GM12801 (cell line): Measurements from ENCODE around the gene CFL2.

Experiments
- CTCF ChIP-seq: IDR thresholded peaks from one replicate; pipeline ENCODE4 v1.5.1; 2011; ENCODE audit warnings: control low read depth; ENCODE audit not compliant: insufficient read length; ENCODE audit errors: extremely low read depth

CFL2 gene

DNA sequence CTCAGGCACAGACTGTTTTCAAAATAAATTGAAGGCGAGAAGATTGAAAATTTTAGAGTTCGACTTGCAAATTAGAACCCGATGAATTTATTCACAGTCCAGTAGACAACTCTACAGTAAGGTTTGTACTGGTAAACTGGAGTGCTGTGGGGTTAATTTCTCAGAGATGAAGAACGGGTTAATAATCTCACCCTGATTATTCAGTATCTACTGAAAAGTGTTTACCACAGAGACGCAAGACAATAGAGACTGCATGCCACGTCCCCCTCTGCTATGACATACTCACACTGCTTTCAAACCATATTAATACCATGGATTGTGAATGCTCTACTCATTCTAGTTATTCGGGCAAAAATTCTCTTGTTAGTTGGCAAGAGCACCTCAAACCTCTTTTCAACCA lies 36.1 kb downstream of the CFL2 start:
- TF ChIP-seq CTCF, result no peak

GRCh38 chr14:34676516-34677211 lies 37.7 kb downstream of the CFL2 start:
- no peak for TF ChIP-seq CTCF

DNA sequence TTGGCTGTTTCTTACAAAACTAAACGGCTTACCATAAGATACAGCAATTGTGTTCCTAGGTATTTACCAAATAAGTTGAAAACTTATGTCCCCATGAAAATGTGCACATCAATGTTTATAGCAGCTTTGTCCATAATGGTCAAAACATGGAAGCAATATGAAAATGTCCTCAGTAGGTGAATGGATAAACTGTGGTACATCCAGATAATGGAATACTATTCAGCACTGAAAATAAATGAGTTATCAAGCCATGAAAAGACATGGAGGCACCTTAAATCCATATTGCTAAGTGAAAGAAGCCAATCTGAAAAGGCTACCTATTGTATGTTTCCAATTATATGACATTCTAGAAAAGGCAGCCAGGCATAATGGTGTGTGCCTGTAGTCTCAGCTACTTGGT lies 40.7 kb downstream of the CFL2 start:
- TF ChIP-seq CTCF, result no peak

GRCh38 chr14:34671716-34672115 lies 42.7 kb downstream of the CFL2 start:
- TF ChIP-seq CTCF, result no peak

GRCh38 chr14:34668111-34668510 lies 46.3 kb downstream of the CFL2 start:
- no peak for TF ChIP-seq CTCF

GRCh38 chr14:34667007-34667406 lies 47.4 kb downstream of the CFL2 start:
- TF ChIP-seq CTCF, result no peak

GRCh38 chr14:34665785-34666435 lies 48.5 kb downstream of the CFL2 start:
- TF ChIP-seq CTCF, result no peak
